ENCODE data around the gene ST6GALNAC4.
"Not testable (repeated sequence)": the region's sequence is repeated elsewhere in the genome, so short reads cannot be mapped to it uniquely, and the experiment has no call there.

The ST6GALNAC4 gene

GRCh38 chr9:127884976-127885490 is 31.8 kb downstream of the ST6GALNAC4 start:
- DNase-seq, result no peak

GRCh38 chr9:127884427-127884911 is 32.4 kb downstream of the ST6GALNAC4 start:
- peak; percentile 66 for DNase-seq

GRCh38 chr9:127883959-127884358 is 32.9 kb downstream of the ST6GALNAC4 start:
- no peak for DNase-seq

DNA sequence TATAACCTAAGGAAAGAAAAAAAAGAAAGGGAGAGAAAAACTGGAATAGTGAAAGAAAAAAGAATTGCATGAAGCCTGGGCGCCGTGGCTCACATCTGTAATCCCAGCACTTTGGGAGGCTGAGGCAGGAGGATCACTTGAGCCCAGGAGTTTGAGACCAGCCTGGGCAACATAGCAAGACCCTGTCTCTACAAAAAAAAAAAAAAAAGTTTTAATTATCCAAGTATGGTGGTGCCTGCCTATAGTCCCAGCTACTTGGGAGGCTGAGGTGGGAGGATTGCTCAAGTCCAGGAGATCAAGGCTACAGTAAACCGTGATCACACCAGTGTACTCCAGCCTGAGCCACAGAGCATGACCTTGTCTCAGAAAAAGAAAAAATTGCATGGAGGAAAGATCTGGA is 35.1 kb downstream of the ST6GALNAC4 start:
- DNase-seq, result not testable (repeated sequence)

GRCh38 chr9:127880143-127880542 is 36.7 kb downstream of the ST6GALNAC4 start:
- DNase-seq, result no peak

- DNase-seq, result no peak
These were observed 38.0 kb downstream of the ST6GALNAC4 start for GRCh38 chr9:127878652-127879390.

- no peak for DNase-seq
These were observed 38.7 kb downstream of the ST6GALNAC4 start for GRCh38 chr9:127878001-127878651.

DNA sequence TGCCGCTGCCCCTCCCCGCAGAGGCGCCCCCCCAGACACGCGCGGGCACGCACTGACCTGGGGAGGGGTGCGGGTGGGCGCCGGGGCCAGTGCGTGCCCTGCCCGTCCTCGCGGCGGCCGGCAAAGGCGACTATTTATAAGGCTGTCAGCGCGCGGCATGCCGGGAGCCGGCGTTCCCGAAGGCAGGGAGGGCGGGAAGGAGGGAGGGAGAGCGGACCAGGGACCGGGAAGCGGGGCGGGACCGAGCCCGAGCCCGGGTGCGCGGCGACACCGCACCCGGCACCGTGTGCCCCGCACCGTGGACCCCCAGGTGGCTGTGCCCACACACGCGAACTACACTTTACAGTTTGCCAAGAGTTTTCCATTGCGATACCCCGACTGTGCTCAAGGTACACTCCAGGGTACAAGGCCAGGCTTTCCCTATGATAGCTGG is 39.3 kb downstream of the ST6GALNAC4 start, which contains the start of gene AK1:
Gene AK1 (minus strand): TSS at position 110 of the 433 bp plus-strand sequence. CDS start 3,058 bp downstream, outside the sequence.
- DNase-seq, result peak; percentile 50

GRCh38 chr9:127876764-127877562 is 39.9 kb downstream of the ST6GALNAC4 start:
- DNase-seq, result no peak

DNA sequence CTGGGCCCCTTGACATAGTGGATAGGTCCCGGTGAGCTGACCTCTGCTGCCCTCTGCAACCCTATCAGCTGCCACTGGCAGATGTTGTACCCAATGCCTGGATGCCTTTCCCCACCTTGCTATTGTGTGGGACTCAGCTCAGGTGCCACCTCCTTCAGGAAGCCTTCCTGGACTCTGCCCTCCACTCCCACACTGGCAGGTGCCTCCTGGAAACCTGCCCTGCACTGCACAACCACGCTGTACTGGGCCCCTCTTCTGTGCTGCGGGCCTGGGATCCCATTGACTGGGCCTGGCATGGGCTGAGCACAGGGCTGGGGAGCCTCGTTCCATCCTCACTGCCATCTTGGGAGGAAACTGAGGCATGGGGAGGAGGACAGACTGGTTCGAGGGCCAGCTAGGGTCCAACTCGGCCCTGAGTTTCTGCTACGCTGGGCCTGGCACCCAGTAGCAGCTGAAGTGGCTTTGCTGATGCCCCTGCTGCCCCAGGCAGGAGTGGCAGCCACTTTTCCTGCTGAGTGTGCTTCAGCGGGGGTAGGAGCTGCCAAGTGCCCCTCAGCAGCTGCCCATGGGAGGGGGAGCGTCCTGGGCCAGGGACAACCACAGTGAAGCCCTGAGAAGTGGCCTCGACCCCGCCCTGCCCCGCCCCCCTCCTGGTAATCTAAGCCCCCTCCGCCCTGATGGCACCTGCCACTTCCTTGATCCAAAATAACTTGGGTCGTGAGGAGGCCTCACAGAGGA is 40.6 kb downstream of the ST6GALNAC4 start:
- no peak for DNase-seq

DNA sequence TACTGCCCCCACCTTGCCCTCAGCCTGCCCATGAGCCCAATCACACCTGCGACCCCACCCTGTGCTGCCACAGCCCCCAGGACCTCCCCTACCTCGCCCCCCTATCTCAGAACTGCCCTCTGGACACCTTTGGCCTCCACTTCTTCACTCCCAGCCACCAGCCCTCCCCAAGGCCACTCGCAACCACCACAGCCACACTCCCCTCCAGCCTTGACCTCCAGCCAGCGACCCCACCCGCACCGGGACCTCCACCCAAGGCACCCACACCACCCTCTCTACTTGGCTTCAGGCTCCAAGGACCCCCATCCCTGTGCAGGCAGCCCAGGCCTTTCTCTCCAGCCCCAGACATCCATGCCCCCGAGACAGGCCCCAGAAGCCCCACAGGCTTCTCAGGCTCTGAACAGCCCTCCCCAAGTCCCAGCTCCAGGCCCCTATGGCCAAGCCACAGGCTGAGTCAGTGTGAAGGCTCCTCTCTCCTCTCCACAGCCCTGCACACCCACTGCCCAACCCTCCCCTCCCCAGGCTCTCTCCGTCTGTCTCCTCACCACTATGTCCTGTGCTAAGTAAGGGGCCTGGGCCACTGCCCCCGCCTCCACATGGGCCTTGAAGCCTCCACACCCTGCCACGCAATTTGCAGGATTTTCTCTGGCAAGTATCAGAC is 41.4 kb downstream of the ST6GALNAC4 start:
- no peak for DNase-seq

GRCh38 chr9:127874301-127875221 is 42.3 kb downstream of the ST6GALNAC4 start:
- no peak for DNase-seq

DNA sequence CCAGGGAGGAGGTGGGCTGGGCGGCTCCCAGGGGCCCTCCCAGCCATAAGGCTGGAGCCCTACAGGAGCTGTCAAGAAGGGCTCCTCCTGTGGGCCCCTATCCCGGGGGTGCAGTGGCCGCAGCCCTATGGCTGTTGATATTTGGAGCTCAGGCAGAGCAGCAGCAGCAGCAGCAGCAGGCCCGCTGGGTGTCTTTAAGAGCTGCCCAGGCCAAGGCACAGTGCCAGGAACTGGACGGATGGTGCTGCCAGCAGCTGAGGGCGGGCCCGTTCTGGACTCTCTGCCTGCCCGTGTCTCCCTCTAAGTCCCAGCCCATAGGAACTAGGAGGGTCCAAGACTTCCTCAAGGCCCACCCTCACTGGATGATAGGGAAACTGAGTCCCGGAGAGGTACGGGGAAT is 43.0 kb downstream of the ST6GALNAC4 start:
- DNase-seq, result no peak

DNA sequence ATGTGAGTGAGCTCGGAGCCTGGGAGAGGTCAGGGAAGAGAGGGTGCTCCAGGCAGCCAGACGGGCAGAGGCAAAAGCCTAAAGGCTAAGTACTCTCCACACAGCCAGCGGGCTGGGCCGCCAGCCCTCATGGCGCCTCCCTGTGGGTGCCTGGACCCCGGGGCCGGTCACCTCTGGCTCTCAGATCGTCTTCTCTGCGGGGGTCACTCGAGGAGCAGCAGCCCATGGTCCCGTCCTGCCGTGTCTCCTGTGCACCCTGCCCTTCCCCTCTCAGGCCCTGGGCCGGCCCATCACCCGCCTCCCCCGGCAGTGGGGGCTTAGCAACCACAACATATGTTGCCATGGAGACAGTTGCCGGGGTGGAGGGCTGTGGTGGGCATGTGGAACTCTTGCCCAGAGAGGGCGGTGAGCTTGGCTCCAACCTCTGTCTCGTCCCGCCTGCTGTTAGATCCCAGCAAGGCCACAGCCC is 43.6 kb downstream of the ST6GALNAC4 start:
- DNase-seq, result no peak

- no peak for DNase-seq
These were observed 44.2 kb downstream of the ST6GALNAC4 start for GRCh38 chr9:127872369-127873222.

DNA sequence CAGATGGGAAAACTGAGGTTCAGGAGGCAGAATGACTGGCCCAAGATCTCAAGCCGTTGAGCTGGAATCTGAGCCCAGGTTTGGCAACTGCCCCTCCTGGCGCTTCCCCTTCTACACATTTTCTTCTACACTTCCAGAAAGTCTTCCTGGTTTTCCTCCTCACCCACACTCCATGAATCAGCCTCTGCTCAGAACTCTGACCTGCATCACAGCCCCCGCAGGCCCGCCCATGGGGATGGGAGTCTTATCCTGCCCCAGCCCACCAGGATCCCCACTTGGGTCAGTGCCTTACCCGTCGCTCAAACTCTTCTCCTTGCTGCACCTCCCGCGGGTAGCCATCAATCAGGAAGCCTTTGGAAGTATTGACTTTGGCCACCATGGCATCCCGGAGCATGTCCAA is 45.3 kb downstream of the ST6GALNAC4 start:
- no peak for DNase-seq

DNA sequence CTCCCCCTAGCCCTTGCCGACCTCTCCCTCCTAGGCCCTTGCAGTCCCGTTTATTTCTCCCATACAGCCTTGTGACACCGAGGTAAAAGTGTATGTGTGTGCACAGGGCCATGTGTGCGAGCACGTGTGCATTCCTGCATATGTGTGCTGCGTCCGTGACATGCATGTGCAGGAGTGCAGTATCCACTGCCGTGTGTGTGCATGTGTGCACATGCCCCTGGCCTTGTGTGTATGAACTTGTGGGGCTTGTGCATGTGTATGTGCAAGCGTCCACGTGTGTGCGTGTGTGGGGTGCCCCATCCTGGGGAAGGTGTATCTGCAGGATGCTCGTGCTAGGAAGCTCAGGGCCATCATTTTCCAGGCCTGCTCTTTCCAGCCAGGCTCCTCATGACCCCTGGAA is 46.0 kb downstream of the ST6GALNAC4 start:
- DNase-seq, result no peak

DNA sequence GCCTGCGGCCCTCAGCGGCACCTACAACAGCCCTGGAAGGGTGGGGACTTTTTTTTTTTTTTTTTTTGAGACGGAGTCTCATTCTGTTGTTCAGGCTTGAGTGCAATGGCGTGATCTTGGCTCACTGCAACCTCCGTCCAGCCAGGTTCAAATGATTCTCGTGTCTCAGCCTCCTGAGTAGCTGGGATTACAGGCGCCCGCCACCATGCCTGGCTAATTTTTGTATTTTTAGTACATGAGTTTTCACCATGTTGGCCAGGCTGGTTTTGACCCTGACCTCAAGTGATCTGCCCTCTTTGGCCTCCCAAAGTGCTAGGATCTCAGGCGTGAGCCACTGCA is 46.7 kb downstream of the ST6GALNAC4 start:
- DNase-seq, result not testable (repeated sequence)

DNA sequence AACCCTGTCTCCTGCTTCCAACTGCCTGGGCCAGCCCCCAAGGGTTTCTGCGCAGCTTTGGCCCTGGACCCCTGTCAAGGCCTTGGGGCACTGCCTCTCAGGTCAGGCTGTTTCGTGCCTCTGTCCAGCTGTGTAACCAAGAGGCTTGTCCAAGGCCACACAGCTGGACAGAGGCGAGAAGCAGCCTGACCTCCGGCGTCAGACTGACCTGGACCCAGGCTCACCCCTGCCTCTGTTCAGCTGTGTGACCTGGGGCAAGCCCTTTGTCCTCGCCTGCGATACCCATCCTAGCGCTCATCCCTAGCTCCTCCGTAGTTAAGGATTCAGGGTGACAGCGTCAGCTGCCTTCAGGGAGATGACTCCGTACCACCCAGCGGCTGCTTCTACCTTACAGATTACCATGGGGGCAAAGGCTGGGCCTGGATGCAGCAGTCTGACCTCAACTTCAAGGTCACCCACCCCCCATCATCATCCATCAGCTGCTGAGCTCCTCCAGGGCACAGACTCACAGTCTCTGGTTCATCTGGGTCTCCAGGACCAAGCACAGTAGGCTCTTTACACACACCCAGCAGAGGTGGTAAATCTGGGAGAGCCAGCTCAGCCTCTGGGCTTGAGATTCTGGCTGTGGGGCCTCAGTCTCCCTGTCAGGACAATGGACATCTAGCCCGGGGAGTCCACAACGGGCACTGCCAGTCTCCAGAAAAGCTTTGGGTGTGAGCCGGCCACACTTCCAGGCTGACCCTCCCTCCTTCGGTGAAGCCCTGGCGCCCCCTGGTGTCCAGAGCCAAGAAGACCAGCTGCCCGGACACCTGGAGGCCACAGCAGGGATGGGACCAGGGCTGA is 47.3 kb downstream of the ST6GALNAC4 start:
- peak; percentile 45 for DNase-seq

Data from NCI-H2107 (cell line).